ENCODE measurements around the gene DKKL1. TPM values are rescaled to one million over a fixed set of nuclear protein-coding genes. Genes with fewer than 3 reads are reported as not detected.

Gene DKKL1
- polyA plus RNA-seq, 2 of the 4 experiments (the other 2 are of a cell fraction): 0.37 to 0.53 TPM

GRCh38 chr19:49333811-49334288 is 29.8 kb upstream of the DKKL1 start:
- ChIA-PET CTCF (interaction anchor here (1.9 to 2.0 kb wide), 2 partner anchors 14 to 32 kb away, joined by 7 to 8 read pairs; no protein-coding TSS in a partner anchor), POLR2A (interaction anchor here (0.6 kb wide), 1 partner anchor 28 kb away, joined by 4 read pairs; the partner anchor contains the start of gene TEAD2)
- Histone ChIP-seq H3K27ac (no peak overlapping the region), H3K4me2 (no peak overlapping the region), H3K9me3 (no peaks in the 10 kb centered on the region), H3K4me1 (no peaks in the 10 kb centered on the region), H3K4me3 (no peak overlapping the region)
- TF ChIP-seq CBX2 (IDR thresholded peaks at IDR 0.05; ENCODE audit: borderline replicate concordance, low read depth) (no peak), EP300 (IDR thresholded peaks at IDR 0.05) (no peak), EHF (CRISPR knock-in tag; IDR thresholded peaks at IDR 0.05) (no peak), USF2 (IDR thresholded peaks at IDR 0.05) (no peak), HES2 (IDR thresholded peaks at IDR 0.05) (no peak), E2F6 (IDR thresholded peaks at IDR 0.05; ENCODE audit: borderline replicate concordance, low read depth) (no peak), NFE2L2 (conservative IDR thresholded peaks at IDR 0.05; ENCODE audit: low read length) (no peak), TFCP2L1 (CRISPR knock-in tag; IDR thresholded peaks at IDR 0.05) (no peak), CHD2 (IDR thresholded peaks at IDR 0.05; ENCODE audit: low read length, partially characterized antibody) (no peak), GATA3 (IDR thresholded peaks at IDR 0.05; ENCODE audit: borderline replicate concordance) (no peak), BHLHE40 (IDR thresholded peaks at IDR 0.05; ENCODE audit: low read depth, low read length) (no peak), ATOH8 (CRISPR knock-in tag; IDR thresholded peaks at IDR 0.05; ENCODE audit: low read depth) (no peak), HEYL (CRISPR knock-in tag; IDR thresholded peaks at IDR 0.05) (no peak)
- FAIRE-seq (no peak), ATAC-seq (0 out of 6 replicates have a peak, but pooled peaks have one; percentile 5 to 10), DNase-seq (ENCODE audit: low read depth in 1 of 2, low spot score in 1 of 2) (no peak)
- 75% methylated on average over 8 of the region's 8 CpGs for WGBS (ENCODE audit: missing lambda C conversion rate)

- no peak within 1 kb of the TSS for H3K27ac ChIP-seq
- 88% methylated on average over 13 of the region's 13 CpGs for WGBS (ENCODE audit: missing lambda C conversion rate)
- POLR2A ChIA-PET: no interaction called here
- CTCF ChIA-PET: interaction anchor here (0.6 to 2.0 kb wide), 4 partner anchors 13 to 36 kb away, joined by 3 to 8 read pairs (median 4); no protein-coding TSS in a partner anchor
- ATAC-seq (no peak), DNase-seq (ENCODE audit: low read depth in 1 of 2, low spot score in 1 of 2) (no peak), FAIRE-seq (no peak)
- no peaks in the 10 kb centered on the region for H3K4me1 ChIP-seq
- no peak within 1 kb of the TSS for H3K4me2 ChIP-seq
- H3K9me3 ChIP-seq: no peaks in the 10 kb centered on the region
- H3K4me3 ChIP-seq: no peak within 1 kb of the TSS
- TF ChIP-seq SMC3 (IDR thresholded peaks at IDR 0.05) (no peak), CBX8 (IDR thresholded peaks at IDR 0.05) (no peak), HOXA7 (CRISPR knock-in tag; IDR thresholded peaks at IDR 0.05) (no peak), USF2 (IDR thresholded peaks at IDR 0.05) (no peak), ZC3H11A (IDR thresholded peaks at IDR 0.05) (no peak), KDM1A (IDR thresholded peaks at IDR 0.05; ENCODE audit: low read depth) (no peak)
These were observed 28.4 kb upstream of the DKKL1 start, which contains the start of gene CD37 for GRCh38 chr19:49335071-49335783. Gene CD37, plus strand, starts transcription at chr19:49335406. Its CDS starts 135 bp downstream, at chr19:49335541.

- FAIRE-seq (no peak), DNase-seq (ENCODE audit: low read depth in 1 of 2, low spot score in 1 of 2) (no peak), ATAC-seq (no peak)
- Histone ChIP-seq H3K4me2 (no peak overlapping the region), H3K9me3 (no peaks in the 10 kb centered on the region), H3K27ac (no peak overlapping the region), H3K4me3 (no peak overlapping the region), H3K4me1 (no peaks in the 10 kb centered on the region)
- ChIA-PET POLR2A (no interaction called here), CTCF (interaction anchor here (0.6 to 2.0 kb wide), 4 partner anchors 9 to 36 kb away, joined by 3 to 8 read pairs (median 3); no protein-coding TSS in a partner anchor)
- 84% methylated on average over 14 of the region's 14 CpGs for WGBS (ENCODE audit: missing lambda C conversion rate)
- no peak for TF ChIP-seq JUNB (IDR thresholded peaks at IDR 0.05)
- TF ChIP-seq ESRRA (IDR thresholded peaks at IDR 0.05; ENCODE audit: borderline replicate concordance, low read length): no peak
- no peak for TF ChIP-seq FOSL2 (IDR thresholded peaks at IDR 0.05)
- TF ChIP-seq FOSL2 (CRISPR knock-in tag; IDR thresholded peaks at IDR 0.05): no peak
- TF ChIP-seq POLR2AphosphoS2 (conservative IDR thresholded peaks at IDR 0.05; ENCODE audit: low read length): no peak
- no peak for TF ChIP-seq RARB (CRISPR knock-in tag; IDR thresholded peaks at IDR 0.05)
- TF ChIP-seq HMGXB4 (CRISPR knock-in tag; IDR thresholded peaks at IDR 0.05; ENCODE audit: borderline replicate concordance): no peak
- no peak for TF ChIP-seq CTCF (IDR thresholded peaks at IDR 0.05)
These were observed 27.7 kb upstream of the DKKL1 start for GRCh38 chr19:49335784-49336481.

All from A549 (cell line).